Upper lobe of left lung (tissue), 6 donors: Measurements from ENCODE around the gene HUNK. TPM values are rescaled to one million over a fixed set of nuclear protein-coding genes. Genes with fewer than 3 reads are reported as not detected.

Source experiments
- ATAC-seq, 2 donors: fragments of 200-7000 bp; cut with Tn5 transposase; one replicate each; pipeline ENCODE4 v1.9.1; 2022; ENCODE audit warnings: mild to moderate bottlenecking in 2 of 2, moderate library complexity in 2 of 2; ENCODE audit not compliant: low FRiP score in 2 of 2
- DNase-seq, 2 donors: peaks; one replicate each; pipeline ENCODE4 v3.0.0-alpha.2; 2019 to 2020
- H3K27ac ChIP-seq, 4 donors: fragments of 200-600 bp; sonication (generic); one replicate each; pipeline ENCODE4 v1.5.1; 2016 to 2019
- H3K27me3 ChIP-seq, 4 donors: fragments of 200-600 bp; sonication (generic); one replicate each; pipeline ENCODE4 v1.5.1; 2017 to 2019
- H3K36me3 ChIP-seq, 4 donors: fragments of 200-600 bp; sonication (generic); one replicate each; pipeline ENCODE4 v1.5.1; 2016 to 2019
- H3K4me1 ChIP-seq, 4 donors: fragments of 200-600 bp; sonication (generic); one replicate each; pipeline ENCODE4 v1.5.1; 2018 to 2019
- H3K4me3 ChIP-seq, 4 donors: fragments of 200-600 bp; sonication (generic); one replicate each; pipeline ENCODE4 v1.5.1; 2017 to 2019; ENCODE audit warnings: mild to moderate bottlenecking in 2 of 4, moderate library complexity in 1 of 4
- H3K9me3 ChIP-seq, 4 donors: fragments of 200-600 bp; sonication (generic); one replicate each; pipeline ENCODE4 v1.5.1; 2018 to 2019
- EP300 ChIP-seq, 4 donors: sonication (generic); formaldehyde crosslinking; IDR thresholded peaks; one replicate each; pipeline ENCODE4 v1.5.1; 2017; ENCODE audit warnings: antibody characterized with exemption in 4 of 4, control low read depth in 2 of 4
- POLR2A ChIP-seq, 4 donors: fragments of 450-650 bp; IDR thresholded peaks; one replicate each; pipeline ENCODE4 v1.5.1; 2016 to 2017; ENCODE audit warnings: antibody characterized with exemption in 4 of 4, mild to moderate bottlenecking in 2 of 4
- POLR2AphosphoS5 ChIP-seq, 2 donors: sonication (generic); formaldehyde crosslinking; IDR thresholded peaks; one replicate each; pipeline ENCODE4 v1.5.1; 2017; ENCODE audit warnings: antibody characterized with exemption in 2 of 2
- WGBS, 2 donors: methylation state at CpG; one replicate each; pipeline ENCODE4 v1.1.5; 2017 to 2018; 5-methylcytosine and 5-hydroxymethylcytosine counted together
- total RNA-seq, 6 donors: library from RNA; depleted of rRNA in 4 of 6; stranded (reverse); fragments of >200 nt in 4 of 6; gene quantifications; one replicate each; pipeline versions ENCODE4 v1.1.0 to v1.2.1, GENCODE V29; 2016 to 2021
- TF ChIP-seq, protein P1 (sequence below), 6 experiments: fragments of 450-650 bp in 4 of 6; fragments of 200-600 bp in 2 of 6; sonication (generic) in 2 of 6; IDR thresholded peaks; one replicate each; pipeline ENCODE4 v1.5.1; 2016 to 2019; ENCODE audit warnings: antibody characterized with exemption in 6 of 6
- donor health status: DM: no; HTN: no; CAD: no; lungs with moderate emphysema.
- donor health status: DM: no; HTN: yes; CAD: no; lungs with severe emphysema.

HUNK gene
- total RNA-seq, 6 donors from 2014 or later: 1.1 to 6.2 (median 2.2) TPM

DNA sequence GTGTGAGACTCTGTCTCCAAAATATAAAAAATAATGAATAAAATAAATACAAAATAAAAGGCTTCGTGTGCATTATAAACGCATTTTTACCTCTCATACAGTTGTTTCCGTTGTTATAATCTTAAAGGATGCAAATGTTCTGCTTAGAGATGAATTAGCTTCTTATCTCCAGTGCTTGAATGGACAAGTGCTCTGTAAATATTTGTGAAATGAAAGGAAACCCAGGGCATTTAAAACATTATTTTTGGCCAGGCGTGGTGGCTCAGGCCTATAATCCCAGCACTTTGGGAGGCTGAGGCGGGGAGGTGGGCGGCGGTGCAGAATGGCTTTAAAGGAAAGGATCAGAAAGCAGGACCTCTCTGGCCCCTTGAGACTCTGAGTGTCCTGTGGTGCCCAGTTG lies 94.5 kb downstream of the HUNK start:
- TF ChIP-seq, protein P1, sequence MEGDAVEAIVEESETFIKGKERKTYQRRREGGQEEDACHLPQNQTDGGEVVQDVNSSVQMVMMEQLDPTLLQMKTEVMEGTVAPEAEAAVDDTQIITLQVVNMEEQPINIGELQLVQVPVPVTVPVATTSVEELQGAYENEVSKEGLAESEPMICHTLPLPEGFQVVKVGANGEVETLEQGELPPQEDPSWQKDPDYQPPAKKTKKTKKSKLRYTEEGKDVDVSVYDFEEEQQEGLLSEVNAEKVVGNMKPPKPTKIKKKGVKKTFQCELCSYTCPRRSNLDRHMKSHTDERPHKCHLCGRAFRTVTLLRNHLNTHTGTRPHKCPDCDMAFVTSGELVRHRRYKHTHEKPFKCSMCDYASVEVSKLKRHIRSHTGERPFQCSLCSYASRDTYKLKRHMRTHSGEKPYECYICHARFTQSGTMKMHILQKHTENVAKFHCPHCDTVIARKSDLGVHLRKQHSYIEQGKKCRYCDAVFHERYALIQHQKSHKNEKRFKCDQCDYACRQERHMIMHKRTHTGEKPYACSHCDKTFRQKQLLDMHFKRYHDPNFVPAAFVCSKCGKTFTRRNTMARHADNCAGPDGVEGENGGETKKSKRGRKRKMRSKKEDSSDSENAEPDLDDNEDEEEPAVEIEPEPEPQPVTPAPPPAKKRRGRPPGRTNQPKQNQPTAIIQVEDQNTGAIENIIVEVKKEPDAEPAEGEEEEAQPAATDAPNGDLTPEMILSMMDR (IDR thresholded peaks at IDR 0.05): no peak
- no peak for TF ChIP-seq POLR2A (IDR thresholded peaks at IDR 0.05)
- TF ChIP-seq POLR2AphosphoS5 (IDR thresholded peaks at IDR 0.05): no peak
- no peak for TF ChIP-seq EP300 (IDR thresholded peaks at IDR 0.05)
- DNase-seq: no peak
- Histone ChIP-seq H3K27me3 (no peaks in the 10 kb centered on the region), H3K36me3 (no peaks in the 10 kb centered on the region), H3K27ac (no peak overlapping the region), H3K9me3 (no peaks in the 10 kb centered on the region), H3K4me3 (no peak overlapping the region), H3K4me1 (peaks cover 0 to 6% (median 2%) of the 10 kb centered on the region in 4 donors)
- WGBS, 2 donors: 36 to 52% methylated on average over 7 of the region's 7 CpGs
- ATAC-seq: no peak

GRCh38 chr21:31972622-31973021 lies 99.8 kb downstream of the HUNK start:
- ATAC-seq (no peak), DNase-seq (no peak)
- Histone ChIP-seq H3K9me3 (no peaks in the 10 kb centered on the region), H3K4me1 (peaks cover 0 to under 1% (median under 1%) of the 10 kb centered on the region in 4 donors), H3K27me3 (no peaks in the 10 kb centered on the region), H3K36me3 (no peaks in the 10 kb centered on the region), H3K4me3 (no peak overlapping the region), H3K27ac (no peak overlapping the region)
- 87 to 90% methylated on average over 7 of the region's 7 CpGs for WGBS, 2 donors
- TF ChIP-seq, protein P1 (IDR thresholded peaks at IDR 0.05): no peak
- TF ChIP-seq POLR2AphosphoS5 (IDR thresholded peaks at IDR 0.05): no peak

DNA sequence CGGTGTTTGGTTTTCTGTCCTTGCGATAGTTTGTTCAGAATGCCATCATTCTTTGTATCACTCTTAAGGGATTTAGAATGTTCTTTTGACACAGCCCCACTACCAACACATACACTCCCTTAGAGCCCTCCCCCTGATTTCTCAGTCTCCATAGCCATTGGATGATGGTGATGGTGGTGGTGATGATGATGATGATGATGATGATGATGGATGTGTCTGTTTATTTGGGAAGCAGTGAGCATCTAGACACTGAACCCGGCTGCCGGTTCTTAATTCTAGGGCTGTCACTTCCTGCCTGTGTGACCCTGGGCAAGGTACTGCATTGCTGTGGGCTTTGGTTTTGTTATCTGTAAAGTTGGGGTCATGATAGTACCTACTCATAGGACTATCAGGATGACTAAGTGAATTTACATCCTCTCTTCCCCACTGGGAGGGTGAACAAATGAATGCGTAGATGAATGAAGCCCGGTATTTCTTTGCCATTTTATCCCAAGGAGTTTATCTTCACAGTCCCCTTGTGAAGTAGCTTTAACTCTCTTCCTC lies 100.7 kb downstream of the HUNK start:
- Histone ChIP-seq H3K36me3 (no peaks in the 10 kb centered on the region), H3K4me1 (no peaks in the 10 kb centered on the region), H3K27me3 (no peaks in the 10 kb centered on the region), H3K27ac (no peak overlapping the region), H3K9me3 (no peaks in the 10 kb centered on the region), H3K4me3 (no peak overlapping the region)
- ATAC-seq: no peak
- 77 to 95% methylated on average over 6 of the region's 6 CpGs for WGBS, 2 donors
- DNase-seq: no peak
- no peak for TF ChIP-seq POLR2AphosphoS5 (IDR thresholded peaks at IDR 0.05)
- no peak for TF ChIP-seq POLR2A (IDR thresholded peaks at IDR 0.05)
- TF ChIP-seq EP300 (IDR thresholded peaks at IDR 0.05): no peak
- TF ChIP-seq, protein P1 (IDR thresholded peaks at IDR 0.05): no peak

GRCh38 chr21:31974454-31974985 lies 101.7 kb downstream of the HUNK start:
- 50 to 65% methylated on average over 16 of the region's 16 CpGs for WGBS, 2 donors
- DNase-seq: no peak

More at GRCh38 chr21:31974454-31974985, 101.7 kb downstream of the HUNK start:
- no peaks in the 10 kb centered on the region for H3K27me3 ChIP-seq
- H3K4me1 ChIP-seq: no peaks in the 10 kb centered on the region
- TF ChIP-seq, protein P1 (IDR thresholded peaks at IDR 0.05): no peak
- TF ChIP-seq POLR2AphosphoS5 (IDR thresholded peaks at IDR 0.05) (no peak), POLR2A (IDR thresholded peaks at IDR 0.05) (no peak), EP300 (IDR thresholded peaks at IDR 0.05) (no peak)
- no peaks in the 10 kb centered on the region for H3K9me3 ChIP-seq
- no peak for ATAC-seq
- H3K27ac ChIP-seq: no peak overlapping the region
- H3K4me3 ChIP-seq: no peak overlapping the region
- no peaks in the 10 kb centered on the region for H3K36me3 ChIP-seq
